D721Med (cell line): ENCODE data around the gene GLI2.

Experiments
- DNase-seq: peaks from one replicate; pipeline ENCODE4 v3.0.0; 2011; ENCODE audit warnings: low spot score; ENCODE audit not compliant: insufficient read length
- FAIRE-seq: peaks from 2 replicates; lab custom pipeline; 2011; peaks lifted over from hg19 to GRCh38; lab: Jason Lieb, UNC
- CTCF ChIP-seq: IDR thresholded peaks from 2 replicates; pipeline ENCODE4 v1.5.1; 2012; ENCODE audit warnings: mild to moderate bottlenecking, control low read depth; ENCODE audit not compliant: insufficient read depth; ENCODE audit errors: missing control alignments

Gene GLI2

GRCh38 chr2:120783371-120783791, 47.7 kb downstream of the GLI2 start:
- FAIRE-seq, result no peak

GRCh38 chr2:120783969-120784372, 48.3 kb downstream of the GLI2 start:
- no peak for TF ChIP-seq CTCF
- FAIRE-seq, result no peak
- DNase-seq, result no peak

More at GRCh38 chr2:120783371-120783791, 47.7 kb downstream of the GLI2 start:
- no peak for TF ChIP-seq CTCF
- DNase-seq, result no peak
